ENCODE data around the gene TMA7.
A peak's percentile ranks its signal among the peaks of the same experiment; 100 is the strongest.

TMA7 gene

DNA sequence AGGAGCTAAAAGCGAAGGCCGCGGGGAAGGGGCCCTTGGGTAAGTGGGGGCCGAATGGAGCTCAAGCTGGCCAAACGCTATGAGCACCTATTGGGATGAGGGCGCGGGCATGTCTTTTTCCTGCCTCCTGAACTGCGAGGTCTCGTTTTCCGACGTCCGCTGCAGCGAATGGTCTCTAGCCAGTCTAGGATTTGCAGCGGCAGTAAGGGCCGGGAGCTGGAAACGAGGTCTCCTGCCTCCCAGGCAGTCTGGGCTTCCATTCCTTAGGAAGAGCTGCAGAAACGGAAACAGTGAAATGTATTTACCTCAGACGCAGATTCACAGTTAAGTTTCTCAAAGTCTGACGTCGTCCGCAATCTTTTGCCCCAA lies 517 bp downstream of the TMA7 start:
- peaks cover 39% of the 10 kb centered on the region for H3K36me3 ChIP-seq (ENCODE audit: control insufficient read depth, insufficient read depth, low read length)
- 1 to 2% methylated on average over 18 to 21 of the region's 21 CpGs for WGBS, 2 experiments (ENCODE audit: insufficient coverage in 2 of 2)
- peak overlapping the region; percentile 76 for H3K27ac ChIP-seq (ENCODE audit: low read depth, low read length, severe bottlenecking)

DNA sequence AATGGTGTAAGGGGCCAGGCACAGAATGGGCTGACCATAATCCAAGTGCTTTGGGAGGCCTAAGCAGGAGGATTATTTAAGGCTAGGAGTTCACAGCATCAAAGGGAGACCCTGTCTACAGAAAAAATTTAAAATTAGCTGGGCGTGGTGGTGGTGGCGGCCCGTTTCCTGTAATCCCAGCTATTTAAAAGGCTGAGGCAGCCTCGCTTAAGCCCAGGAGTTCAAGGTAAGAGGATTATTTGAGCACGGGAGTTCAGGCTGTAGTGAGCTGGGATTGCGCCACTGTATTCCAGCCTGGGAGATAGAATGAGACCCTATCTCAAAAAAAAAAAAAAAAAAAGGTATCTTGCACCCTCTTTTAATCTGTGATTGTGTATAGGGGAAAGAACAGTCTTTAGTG lies 1.9 kb downstream of the TMA7 start:
- H3K9me3 ChIP-seq (ENCODE audit: control insufficient read depth, low read length), result no peaks in the 10 kb centered on the region
- no peak overlapping the region for H3K4me3 ChIP-seq (ENCODE audit: extremely low read depth, insufficient read depth, low read length, poor library complexity, severe bottlenecking)
- peaks cover 39% of the 10 kb centered on the region for H3K36me3 ChIP-seq (ENCODE audit: control insufficient read depth, insufficient read depth, low read length)
- H3K4me1 ChIP-seq (ENCODE audit: control insufficient read depth, insufficient read depth, low read length, poor library complexity, severe bottlenecking), result peaks cover 16% of the 10 kb centered on the region
- 98 to 100% methylated on average over 3 to 4 of the region's 6 CpGs for WGBS, 2 experiments (ENCODE audit: insufficient coverage in 2 of 2)
- H3K27ac ChIP-seq (ENCODE audit: low read depth, low read length, severe bottlenecking), result no peak overlapping the region

More for the DNA sequence above, 517 bp downstream of the TMA7 start:
- peak overlapping the region; percentile 98 for H3K4me3 ChIP-seq (ENCODE audit: extremely low read depth, insufficient read depth, low read length, poor library complexity, severe bottlenecking)
- no peaks in the 10 kb centered on the region for H3K9me3 ChIP-seq (ENCODE audit: control insufficient read depth, low read length)
- peaks cover 13% of the 10 kb centered on the region for H3K4me1 ChIP-seq (ENCODE audit: control insufficient read depth, insufficient read depth, low read length, poor library complexity, severe bottlenecking)

DNA sequence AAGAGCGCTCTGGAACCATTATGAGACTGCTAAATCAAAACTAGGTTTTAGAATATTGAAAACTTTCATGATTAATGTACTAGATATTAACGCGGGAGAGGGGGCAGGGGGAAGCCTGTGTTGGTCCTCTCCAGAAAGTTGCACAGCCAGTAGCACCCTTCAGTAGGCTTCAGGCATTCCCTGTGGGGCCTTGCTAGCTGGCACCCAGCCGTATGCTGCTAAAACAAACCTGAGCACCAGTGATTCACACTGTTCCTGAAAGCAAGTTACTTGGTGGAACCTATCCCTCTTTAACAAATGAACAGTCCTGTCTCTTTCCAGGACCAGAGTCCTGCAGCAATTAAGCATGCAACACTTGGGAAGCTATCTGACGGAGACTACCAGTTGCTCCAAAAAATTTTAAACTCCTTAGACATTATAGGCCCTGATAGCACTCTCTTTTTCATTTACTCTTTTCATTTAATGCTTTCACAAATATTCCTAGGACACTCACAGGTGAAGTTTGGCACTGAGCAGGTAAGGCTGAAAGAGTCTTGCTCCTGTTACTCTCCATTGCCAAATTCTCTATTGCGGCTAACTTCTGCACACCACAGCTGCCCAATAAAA lies 5.3 kb downstream of the TMA7 start:
- Histone ChIP-seq H3K4me1 (ENCODE audit: control insufficient read depth, insufficient read depth, low read length, poor library complexity, severe bottlenecking) (peaks cover 18% of the 10 kb centered on the region), H3K36me3 (ENCODE audit: control insufficient read depth, insufficient read depth, low read length) (peaks cover 47% of the 10 kb centered on the region), H3K4me3 (ENCODE audit: extremely low read depth, insufficient read depth, low read length, poor library complexity, severe bottlenecking) (peak overlapping the region; percentile 75), H3K9me3 (ENCODE audit: control insufficient read depth, low read length) (no peaks in the 10 kb centered on the region), H3K27ac (ENCODE audit: low read depth, low read length, severe bottlenecking) (no peak overlapping the region)
- WGBS, 2 experiments (ENCODE audit: insufficient coverage in 2 of 2), result 90 to 95% methylated on average over 3 to 4 of the region's 6 CpGs

DNA sequence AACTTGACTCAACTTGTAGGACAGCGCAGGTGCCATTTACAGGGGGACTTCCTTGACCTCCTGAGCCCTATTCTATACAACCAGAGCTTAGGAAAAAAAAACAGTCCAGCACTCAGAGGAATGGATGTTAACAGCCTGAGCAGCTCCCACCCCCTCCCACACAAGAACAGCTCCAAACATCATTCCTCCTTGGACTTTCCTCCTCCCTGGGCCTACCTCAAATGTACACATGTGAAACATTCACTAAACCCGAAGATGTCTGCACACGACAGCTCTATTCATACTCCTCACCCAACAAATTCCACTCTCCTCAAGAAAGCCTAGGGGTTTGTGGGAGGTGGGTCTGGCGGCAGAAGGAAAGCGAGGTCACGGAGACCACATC lies 6.0 kb downstream of the TMA7 start:
- H3K9me3 ChIP-seq (ENCODE audit: control insufficient read depth, low read length), result no peaks in the 10 kb centered on the region
- H3K27ac ChIP-seq (ENCODE audit: low read depth, low read length, severe bottlenecking), result peak overlapping the region; percentile 23
- peaks cover 18% of the 10 kb centered on the region for H3K4me1 ChIP-seq (ENCODE audit: control insufficient read depth, insufficient read depth, low read length, poor library complexity, severe bottlenecking)
- 3 to 86% methylated on average over 1 to 3 of the region's 6 CpGs for WGBS, 2 experiments (ENCODE audit: insufficient coverage in 2 of 2)
- H3K4me3 ChIP-seq (ENCODE audit: extremely low read depth, insufficient read depth, low read length, poor library complexity, severe bottlenecking), result peak overlapping the region; percentile 75
- H3K36me3 ChIP-seq (ENCODE audit: control insufficient read depth, insufficient read depth, low read length), result peaks cover 50% of the 10 kb centered on the region

DNA sequence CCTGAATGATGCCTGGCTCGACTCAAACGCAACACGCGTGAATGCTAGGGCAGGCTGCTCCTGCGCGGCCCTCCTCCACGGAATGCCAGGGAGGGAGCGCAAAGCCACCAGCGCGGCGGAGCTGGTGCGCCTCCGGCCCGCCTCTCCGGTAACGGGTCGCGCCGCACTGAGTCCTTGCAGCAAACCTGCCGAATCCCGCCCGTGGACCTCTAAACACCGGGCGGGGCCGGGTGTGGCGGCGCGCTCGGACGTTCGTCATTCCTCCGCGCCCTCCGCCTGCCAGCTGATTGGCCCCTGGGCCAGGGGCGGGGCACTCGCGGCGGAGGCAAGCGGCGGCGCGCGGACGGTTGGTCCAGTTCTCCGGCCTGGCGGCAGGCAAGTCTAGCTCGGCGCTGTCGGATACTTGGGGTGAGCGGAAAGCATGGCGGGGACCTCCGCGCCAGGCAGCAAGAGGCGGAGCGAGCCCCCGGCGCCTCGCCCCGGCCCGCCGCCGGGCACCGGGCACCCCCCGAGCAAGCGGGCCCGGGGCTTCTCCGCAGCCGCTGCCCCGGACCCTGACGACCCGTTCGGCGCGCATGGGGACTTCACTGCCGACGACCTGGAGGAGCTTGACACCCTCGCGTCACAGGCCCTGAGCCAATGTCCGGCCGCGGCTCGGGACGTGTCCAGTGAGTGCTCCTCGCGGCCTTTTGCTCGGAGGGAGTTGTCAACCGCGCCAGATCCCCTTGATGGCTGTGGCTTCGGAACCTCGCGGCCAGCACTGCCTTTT lies 6.6 kb downstream of the TMA7 start, which contains the start of gene ATRIP:
ATRIP (plus strand) TSS at position 313 of the 769 bp plus-strand sequence; CDS start at position 422, 109 bp downstream.
- Histone ChIP-seq H3K27ac (ENCODE audit: low read depth, low read length, severe bottlenecking) (peak within 1 kb of the TSS; percentile 92), H3K9me3 (ENCODE audit: control insufficient read depth, low read length) (no peaks in the 10 kb centered on the region), H3K4me1 (ENCODE audit: control insufficient read depth, insufficient read depth, low read length, poor library complexity, severe bottlenecking) (peaks cover 14% of the 10 kb centered on the region), H3K4me3 (ENCODE audit: extremely low read depth, insufficient read depth, low read length, poor library complexity, severe bottlenecking) (peak within 1 kb of the TSS; percentile 75), H3K36me3 (ENCODE audit: control insufficient read depth, insufficient read depth, low read length) (peaks cover 52% of the 10 kb centered on the region)
- 0 to 1% methylated on average over 69 to 91 of the region's 91 CpGs for WGBS, 2 experiments (ENCODE audit: insufficient coverage in 2 of 2)

DNA sequence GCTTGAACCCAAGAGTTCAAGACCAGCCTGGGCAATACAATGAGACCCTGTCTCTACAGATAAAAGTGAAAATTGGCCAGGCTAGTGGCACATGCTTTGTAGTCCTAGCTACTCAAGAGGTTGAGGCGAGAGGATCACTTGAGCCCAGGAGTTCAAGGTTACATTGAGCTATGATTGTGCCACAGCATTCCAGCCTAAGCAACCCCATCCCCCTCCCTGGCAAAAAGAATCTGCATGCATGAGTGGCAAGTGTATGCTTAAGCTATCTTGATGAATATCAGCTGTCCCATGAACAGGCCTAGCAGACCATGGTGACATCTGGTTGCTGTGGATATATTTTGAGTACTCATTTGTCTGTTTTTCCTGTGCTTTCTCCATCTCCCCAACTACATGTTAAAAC lies 11.2 kb downstream of the TMA7 start:
- peaks cover 6% of the 10 kb centered on the region for H3K4me1 ChIP-seq (ENCODE audit: control insufficient read depth, insufficient read depth, low read length, poor library complexity, severe bottlenecking)
- WGBS, 2 experiments (ENCODE audit: insufficient coverage in 2 of 2), result 92% methylated on average over 1 of the region's 1 CpG; no CpG with 5 or more reads in 1 of the 2 experiments
- peaks cover 63% of the 10 kb centered on the region for H3K36me3 ChIP-seq (ENCODE audit: control insufficient read depth, insufficient read depth, low read length)
- H3K4me3 ChIP-seq (ENCODE audit: extremely low read depth, insufficient read depth, low read length, poor library complexity, severe bottlenecking), result no peak overlapping the region
- no peak overlapping the region for H3K27ac ChIP-seq (ENCODE audit: low read depth, low read length, severe bottlenecking)
- H3K9me3 ChIP-seq (ENCODE audit: control insufficient read depth, low read length), result no peaks in the 10 kb centered on the region

DNA sequence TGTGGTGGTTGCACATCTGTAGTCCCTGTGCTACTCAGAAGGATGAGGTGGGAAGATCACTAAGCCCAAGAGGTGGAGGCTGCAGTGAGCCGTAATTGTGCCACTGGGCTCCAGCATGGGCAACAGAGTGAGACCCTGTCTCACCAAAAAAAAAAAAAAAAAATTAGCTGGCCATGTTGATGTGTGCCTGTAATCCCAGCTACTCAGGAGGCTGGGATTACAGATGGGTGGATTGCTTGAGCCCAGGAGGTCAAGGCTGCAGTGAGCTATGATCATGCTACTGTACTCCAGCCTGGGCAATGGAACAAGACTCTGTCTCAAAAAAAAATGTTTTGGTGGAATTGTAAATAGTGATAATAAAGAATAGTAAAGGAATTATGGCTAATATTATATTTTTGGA lies 16.4 kb downstream of the TMA7 start:
- no peaks in the 10 kb centered on the region for H3K9me3 ChIP-seq (ENCODE audit: control insufficient read depth, low read length)
- H3K4me1 ChIP-seq (ENCODE audit: control insufficient read depth, insufficient read depth, low read length, poor library complexity, severe bottlenecking), result no peaks in the 10 kb centered on the region
- H3K27ac ChIP-seq (ENCODE audit: low read depth, low read length, severe bottlenecking), result no peak overlapping the region
- H3K4me3 ChIP-seq (ENCODE audit: extremely low read depth, insufficient read depth, low read length, poor library complexity, severe bottlenecking), result no peak overlapping the region
- peaks cover 93% of the 10 kb centered on the region for H3K36me3 ChIP-seq (ENCODE audit: control insufficient read depth, insufficient read depth, low read length)
- WGBS, 2 experiments (ENCODE audit: insufficient coverage in 2 of 2), result 100% methylated on average over 1 of the region's 1 CpG; no CpG with 5 or more reads in 1 of the 2 experiments

DNA sequence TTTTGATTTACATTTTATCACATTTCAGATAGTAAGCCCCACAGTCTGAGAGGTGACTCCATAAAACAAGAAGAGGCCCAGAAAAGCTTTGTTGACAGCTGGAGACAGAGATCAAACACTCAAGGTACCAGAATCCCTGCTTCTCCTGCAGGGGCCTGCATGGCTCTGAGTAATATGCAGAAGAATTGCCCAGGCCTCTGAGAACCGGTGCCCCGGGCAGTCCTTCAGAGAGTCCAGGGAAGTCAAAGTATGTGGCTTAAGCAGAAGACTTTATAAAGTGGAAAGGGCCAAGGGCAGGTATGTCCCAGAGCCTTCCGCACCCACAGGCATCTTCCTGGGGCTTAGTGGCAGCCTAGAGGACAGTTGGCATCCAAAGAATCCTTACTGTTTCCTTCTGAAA lies 19.3 kb downstream of the TMA7 start:
- no peaks in the 10 kb centered on the region for H3K9me3 ChIP-seq (ENCODE audit: control insufficient read depth, low read length)
- WGBS, 2 experiments (ENCODE audit: insufficient coverage in 2 of 2), result 93 to 100% methylated on average over 1 to 3 of the region's 3 CpGs

DNA sequence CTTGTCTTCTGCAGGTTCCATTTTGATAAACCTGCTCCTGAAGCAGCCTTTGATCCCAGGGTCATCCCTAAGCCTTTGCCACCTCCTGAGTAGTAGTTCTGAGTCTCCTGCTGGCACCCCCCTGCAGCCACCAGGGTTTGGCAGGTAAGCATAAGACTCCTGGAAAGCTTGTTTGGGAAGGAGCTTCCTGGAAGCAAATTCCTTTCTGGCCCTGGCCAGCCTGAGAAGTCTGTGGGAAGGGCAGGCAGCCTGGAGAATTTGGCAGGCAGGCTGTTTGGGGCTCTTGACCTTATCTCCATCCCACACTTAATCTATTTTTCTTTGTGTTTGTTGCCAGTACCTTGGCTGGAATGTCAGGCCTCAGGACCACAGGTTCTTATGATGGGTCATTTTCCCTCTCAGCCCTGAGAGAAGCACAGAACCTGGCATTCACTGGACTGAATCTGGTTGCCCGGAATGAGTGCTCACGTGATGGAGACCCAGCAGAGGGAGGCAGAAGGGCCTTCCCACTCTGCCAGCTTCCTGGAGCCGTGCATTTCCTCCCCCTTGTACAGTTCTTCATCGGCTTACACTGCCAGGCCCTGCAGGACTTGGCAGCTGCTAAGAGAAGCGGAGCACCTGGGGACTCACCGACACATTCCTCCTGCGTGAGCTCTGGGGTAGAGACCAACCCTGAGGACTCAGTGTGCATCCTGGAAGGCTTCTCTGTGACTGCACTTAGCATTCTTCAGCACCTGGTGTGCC lies 19.9 kb downstream of the TMA7 start:
- peaks cover 80% of the 10 kb centered on the region for H3K36me3 ChIP-seq (ENCODE audit: control insufficient read depth, insufficient read depth, low read length)
- WGBS, 2 experiments (ENCODE audit: insufficient coverage in 2 of 2), result 91 to 93% methylated on average over 4 to 5 of the region's 7 CpGs
- H3K9me3 ChIP-seq (ENCODE audit: control insufficient read depth, low read length), result no peaks in the 10 kb centered on the region
- no peaks in the 10 kb centered on the region for H3K4me1 ChIP-seq (ENCODE audit: control insufficient read depth, insufficient read depth, low read length, poor library complexity, severe bottlenecking)
- no peak overlapping the region for H3K27ac ChIP-seq (ENCODE audit: low read depth, low read length, severe bottlenecking)
- H3K4me3 ChIP-seq (ENCODE audit: extremely low read depth, insufficient read depth, low read length, poor library complexity, severe bottlenecking), result no peak overlapping the region

More for the DNA sequence above, 19.3 kb downstream of the TMA7 start:
- H3K27ac ChIP-seq (ENCODE audit: low read depth, low read length, severe bottlenecking), result no peak overlapping the region
- no peaks in the 10 kb centered on the region for H3K4me1 ChIP-seq (ENCODE audit: control insufficient read depth, insufficient read depth, low read length, poor library complexity, severe bottlenecking)
- no peak overlapping the region for H3K4me3 ChIP-seq (ENCODE audit: extremely low read depth, insufficient read depth, low read length, poor library complexity, severe bottlenecking)
- peaks cover 79% of the 10 kb centered on the region for H3K36me3 ChIP-seq (ENCODE audit: control insufficient read depth, insufficient read depth, low read length)

DNA sequence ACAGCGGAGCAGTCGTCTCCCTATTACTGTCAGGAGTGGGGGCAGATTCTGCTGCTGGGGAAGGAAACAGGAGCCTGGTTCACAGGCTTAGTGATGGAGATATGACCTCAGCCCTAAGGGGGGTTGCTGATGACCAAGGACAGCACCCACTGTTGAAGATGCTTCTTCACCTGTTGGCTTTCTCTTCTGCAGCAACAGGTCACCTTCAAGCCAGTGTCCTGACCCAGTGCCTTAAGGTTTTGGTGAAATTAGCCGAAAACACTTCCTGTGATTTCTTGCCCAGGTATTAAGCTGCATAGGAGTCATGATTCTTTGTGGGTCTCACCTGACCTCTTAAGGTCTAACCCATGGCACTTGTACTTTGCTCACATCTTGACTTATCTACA lies 20.5 kb downstream of the TMA7 start:
- Histone ChIP-seq H3K9me3 (ENCODE audit: control insufficient read depth, low read length) (no peaks in the 10 kb centered on the region), H3K4me1 (ENCODE audit: control insufficient read depth, insufficient read depth, low read length, poor library complexity, severe bottlenecking) (peaks cover 5% of the 10 kb centered on the region), H3K4me3 (ENCODE audit: extremely low read depth, insufficient read depth, low read length, poor library complexity, severe bottlenecking) (no peak overlapping the region), H3K36me3 (ENCODE audit: control insufficient read depth, insufficient read depth, low read length) (peaks cover 75% of the 10 kb centered on the region), H3K27ac (ENCODE audit: low read depth, low read length, severe bottlenecking) (no peak overlapping the region)
- 100% methylated on average over 2 to 3 of the region's 3 CpGs for WGBS, 2 experiments (ENCODE audit: insufficient coverage in 2 of 2)
